Hepatocyte (in vitro differentiated cells): ENCODE data around the gene LLGL2. TPM values are rescaled to one million over a fixed set of nuclear protein-coding genes. Genes with fewer than 3 reads are reported as not detected.

Source experiments
- DNase-seq: peaks from one replicate; pipeline ENCODE4 v3.0.0-alpha.2; 2016; ENCODE audit warnings: low spot score
- H2AFZ ChIP-seq: fragments of 200-600 bp; sonication (generic); 2 replicates; pipeline ENCODE4 v1.6.0; 2016; ENCODE audit warnings: antibody characterized with exemption, mild to moderate bottlenecking
- H3K27ac ChIP-seq: fragments of 200-600 bp; sonication (generic); 2 replicates; pipeline ENCODE4 v1.5.1; 2016; ENCODE audit warnings: mild to moderate bottlenecking
- H3K27me3 ChIP-seq: fragments of 200-600 bp; sonication (generic); 2 replicates; pipeline ENCODE4 v1.6.1; 2016
- H3K36me3 ChIP-seq: fragments of 200-600 bp; sonication (generic); replicated peaks from 2 replicates; pipeline ENCODE4 v1.5.1; 2016; ENCODE audit warnings: low read depth; ENCODE audit not compliant: insufficient read depth
- H3K4me1 ChIP-seq: fragments of 200-600 bp; sonication (generic); 2 replicates; pipeline ENCODE4 v1.5.1; 2016; ENCODE audit warnings: mild to moderate bottlenecking, moderate library complexity; ENCODE audit not compliant: insufficient read depth
- H3K4me2 ChIP-seq: fragments of 200-600 bp; sonication (generic); 2 replicates; pipeline ENCODE4 v1.6.0; 2016
- H3K4me3 ChIP-seq: fragments of 200-600 bp; sonication (generic); 2 replicates; pipeline ENCODE4 v1.5.1; 2016; ENCODE audit warnings: mild to moderate bottlenecking
- H3K79me2 ChIP-seq: fragments of 200-600 bp; sonication (generic); 2 replicates; pipeline ENCODE4 v1.6.0; 2017; ENCODE audit warnings: mild to moderate bottlenecking
- H3K9me2 ChIP-seq: fragments of 200-600 bp; sonication (generic); replicated peaks from 2 replicates; pipeline ENCODE4 v1.6.0; 2017; ENCODE audit warnings: mild to moderate bottlenecking; ENCODE audit not compliant: insufficient read depth
- H3K9me3 ChIP-seq: fragments of 200-600 bp; sonication (generic); 2 replicates; pipeline ENCODE4 v1.5.1; 2016; ENCODE audit warnings: low read depth, mild to moderate bottlenecking
- H4K20me1 ChIP-seq: fragments of 200-600 bp; sonication (generic); 2 replicates; pipeline ENCODE4 v1.6.0; 2016; ENCODE audit warnings: mild to moderate bottlenecking; ENCODE audit not compliant: insufficient read depth, poor library complexity, severe bottlenecking
- CTCF ChIP-seq: fragments of 200-600 bp; sonication (generic); IDR thresholded peaks from 2 replicates; pipeline ENCODE4 v1.5.1; 2016; ENCODE audit warnings: antibody characterized with exemption, mild to moderate bottlenecking; ENCODE audit not compliant: poor library complexity
- EZH2 ChIP-seq: fragments of 200-600 bp; sonication (generic); IDR thresholded peaks from 2 replicates; pipeline ENCODE4 v1.6.1; 2016; ENCODE audit warnings: antibody characterized with exemption, mild to moderate bottlenecking, borderline replicate concordance
- EZH2phosphoT487 ChIP-seq: fragments of 200-600 bp; sonication (generic); IDR thresholded peaks from one replicate; pipeline ENCODE4 v1.6.1; 2018; ENCODE audit warnings: antibody characterized with exemption, mild to moderate bottlenecking, low read depth, moderate library complexity; ENCODE audit not compliant: unreplicated experiment, severe bottlenecking
- WGBS: methylation state at CpG from one replicate; pipeline ENCODE4 v1.1.6; 2016; ENCODE audit warnings: low lambda C conversion rate; ENCODE audit errors: missing lambda C conversion rate; 5-methylcytosine and 5-hydroxymethylcytosine counted together
- polyA plus RNA-seq: library from polyadenylated mRNA; unstranded; fragments of >200 nt; fragmentation: Nextera tagmentation; extraction: Ambion mirVana; gene quantifications from 2 replicates; pipeline ENCODE4 v1.2.1, GENCODE V29; 2016
- total RNA-seq: library from RNA; depleted of rRNA; stranded (reverse); fragments of >200 nt; gene quantifications from 2 replicates; pipeline ENCODE4 v1.2.3, GENCODE V29; 2014

The LLGL2 gene
- total and polyA plus RNA-seq, 2 experiments from 2014 or later: 81.8 to 154 TPM

- no peaks in the 10 kb centered on the region for H3K27me3 ChIP-seq
- no peaks in the 10 kb centered on the region for H3K9me2 ChIP-seq
- H3K79me2 ChIP-seq: no peaks in the 10 kb centered on the region
- no peak overlapping the region for H3K4me2 ChIP-seq
- H3K36me3 ChIP-seq: no peaks in the 10 kb centered on the region
- no peak for TF ChIP-seq EZH2
- no peak for TF ChIP-seq EZH2phosphoT487
- no peak for TF ChIP-seq CTCF
- H2AFZ ChIP-seq: no peak overlapping the region
- no peaks in the 10 kb centered on the region for H3K9me3 ChIP-seq
- peaks cover 10% of the 10 kb centered on the region for H3K4me1 ChIP-seq
- 77% methylated on average over 5 of the region's 5 CpGs for WGBS
- DNase-seq: no peak
- no peak overlapping the region for H3K27ac ChIP-seq
- H4K20me1 ChIP-seq: no peaks in the 10 kb centered on the region
- no peak overlapping the region for H3K4me3 ChIP-seq
Measured at GRCh38 chr17:75561927-75562603, 36.6 kb downstream of the LLGL2 start.

GRCh38 chr17:75563063-75563758 lies 37.7 kb downstream of the LLGL2 start:
- DNase-seq: peak; percentile 2
- H3K4me3 ChIP-seq: no peak overlapping the region
- H3K36me3 ChIP-seq: no peaks in the 10 kb centered on the region
- no peak overlapping the region for H2AFZ ChIP-seq
- no peaks in the 10 kb centered on the region for H3K27me3 ChIP-seq
- 92% methylated on average over 28 of the region's 28 CpGs for WGBS
- no peak overlapping the region for H3K27ac ChIP-seq
- H3K4me2 ChIP-seq: no peak overlapping the region
- H3K4me1 ChIP-seq: no peaks in the 10 kb centered on the region
- no peaks in the 10 kb centered on the region for H3K79me2 ChIP-seq
- H3K9me2 ChIP-seq: no peaks in the 10 kb centered on the region
- H4K20me1 ChIP-seq: no peaks in the 10 kb centered on the region
- H3K9me3 ChIP-seq: no peaks in the 10 kb centered on the region
- TF ChIP-seq EZH2phosphoT487 (no peak), EZH2 (no peak), CTCF (no peak)

GRCh38 chr17:75564195-75564594 lies 38.7 kb downstream of the LLGL2 start:
- Histone ChIP-seq H3K27ac (no peak overlapping the region), H3K36me3 (no peaks in the 10 kb centered on the region), H3K4me2 (no peak overlapping the region), H3K4me3 (no peak overlapping the region), H3K4me1 (no peaks in the 10 kb centered on the region), H4K20me1 (no peaks in the 10 kb centered on the region), H3K9me2 (no peaks in the 10 kb centered on the region), H2AFZ (no peak overlapping the region), H3K9me3 (no peaks in the 10 kb centered on the region), H3K79me2 (no peaks in the 10 kb centered on the region), H3K27me3 (no peaks in the 10 kb centered on the region)
- WGBS: 98% methylated on average over 11 of the region's 11 CpGs
- TF ChIP-seq EZH2phosphoT487 (no peak), EZH2 (no peak), CTCF (no peak)
- peak; percentile 2 for DNase-seq
